Muscle of arm (tissue), 12 donors: ENCODE results near the gene RIN1. TPM values are rescaled to one million over a fixed set of nuclear protein-coding genes. Genes with fewer than 3 reads are reported as not detected.

ENCODE experiments used
- DNase-seq: peaks from one replicate; pipeline ENCODE4 v3.0.0-alpha.2; 2013
- polyA plus RNA-seq, 12 donors: library from polyadenylated mRNA; unstranded; fragments of 120-200 nt; gene quantifications; one replicate each; pipeline ENCODE4 v1.2.1, GENCODE V29; 2013; ENCODE audit not compliant: insufficient read length in 12 of 12

The RIN1 gene
- polyA plus RNA-seq, 12 donors: 4.1 to 11.7 (median 5.9) TPM; not detected in 2

DNA sequence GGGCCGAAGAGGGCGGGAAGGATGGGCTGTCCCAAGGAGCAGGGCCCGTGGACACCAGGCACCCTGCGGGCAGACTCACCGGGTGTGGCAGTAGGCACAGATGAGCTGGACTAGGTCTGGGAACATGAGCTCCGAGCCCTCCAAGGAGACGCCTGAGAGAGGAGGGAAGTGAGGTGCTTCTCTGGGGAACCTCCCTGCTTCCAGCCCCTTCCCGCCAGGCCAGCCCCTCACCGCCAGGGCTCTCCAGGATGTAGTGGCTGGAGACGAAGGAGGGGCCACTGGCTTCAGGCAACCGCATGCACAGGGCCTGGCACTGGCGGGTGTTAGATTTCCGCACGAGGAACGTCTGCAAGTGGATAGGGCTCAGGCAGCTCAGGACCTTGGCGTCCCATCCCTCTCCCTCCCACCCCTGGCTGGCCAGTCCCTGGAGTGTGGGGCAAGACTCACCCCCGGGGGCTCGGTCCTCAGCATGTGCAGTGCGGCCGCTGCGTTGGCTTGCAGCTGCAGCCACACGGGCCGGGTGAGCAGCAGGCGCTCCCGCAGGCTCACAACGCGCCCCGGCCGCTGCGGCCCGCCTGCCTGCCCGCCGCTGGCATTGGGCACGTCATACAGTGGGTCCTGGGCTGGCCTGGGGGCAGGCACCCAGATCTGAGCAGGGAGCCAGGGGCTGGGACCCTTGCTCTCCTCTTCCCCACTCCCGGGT is 552 bp downstream of the RIN1 start:
- DNase-seq: no peak

DNA sequence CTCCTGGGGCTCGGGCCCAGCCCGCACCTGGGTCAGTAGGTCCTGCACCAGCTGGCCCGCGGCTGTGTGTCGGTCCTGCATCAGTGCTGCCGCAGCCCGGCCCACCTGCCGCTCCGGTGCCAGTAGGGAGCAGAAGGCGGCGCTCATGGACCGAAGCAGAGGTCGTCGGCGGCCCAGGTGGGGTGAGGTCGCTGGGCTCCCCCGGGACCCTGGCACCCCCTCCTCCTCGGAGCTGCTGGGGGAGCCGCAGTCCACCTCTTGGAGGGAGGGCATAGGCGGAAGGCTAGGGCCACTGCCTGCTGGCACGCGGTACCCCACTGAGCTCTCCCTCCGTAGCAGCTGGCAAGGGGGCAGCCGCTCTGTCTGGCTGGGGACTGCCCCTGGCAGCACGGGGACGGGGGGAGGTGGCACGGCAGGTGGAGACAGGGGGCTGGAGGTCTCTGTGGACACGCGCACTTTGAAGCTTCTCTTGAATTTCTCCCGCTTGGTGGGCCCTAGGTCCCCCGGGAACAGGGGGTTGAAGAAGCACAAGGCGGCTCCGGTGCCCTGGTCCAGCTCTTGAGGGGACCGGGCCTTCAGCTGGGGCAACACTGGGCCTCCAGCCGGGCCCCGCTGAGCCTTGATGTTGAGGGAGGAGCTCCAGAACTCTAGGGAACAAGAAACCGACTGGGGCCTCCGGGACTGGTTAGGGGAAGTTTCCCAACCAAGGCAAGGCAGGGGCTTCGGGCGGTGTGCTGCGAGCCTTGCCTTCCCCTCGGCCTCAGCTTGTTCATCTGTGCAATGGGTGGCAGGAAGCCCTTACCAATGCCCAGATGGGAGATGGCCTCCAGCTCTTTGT is 1.4 kb downstream of the RIN1 start:
- no peak for DNase-seq

DNA sequence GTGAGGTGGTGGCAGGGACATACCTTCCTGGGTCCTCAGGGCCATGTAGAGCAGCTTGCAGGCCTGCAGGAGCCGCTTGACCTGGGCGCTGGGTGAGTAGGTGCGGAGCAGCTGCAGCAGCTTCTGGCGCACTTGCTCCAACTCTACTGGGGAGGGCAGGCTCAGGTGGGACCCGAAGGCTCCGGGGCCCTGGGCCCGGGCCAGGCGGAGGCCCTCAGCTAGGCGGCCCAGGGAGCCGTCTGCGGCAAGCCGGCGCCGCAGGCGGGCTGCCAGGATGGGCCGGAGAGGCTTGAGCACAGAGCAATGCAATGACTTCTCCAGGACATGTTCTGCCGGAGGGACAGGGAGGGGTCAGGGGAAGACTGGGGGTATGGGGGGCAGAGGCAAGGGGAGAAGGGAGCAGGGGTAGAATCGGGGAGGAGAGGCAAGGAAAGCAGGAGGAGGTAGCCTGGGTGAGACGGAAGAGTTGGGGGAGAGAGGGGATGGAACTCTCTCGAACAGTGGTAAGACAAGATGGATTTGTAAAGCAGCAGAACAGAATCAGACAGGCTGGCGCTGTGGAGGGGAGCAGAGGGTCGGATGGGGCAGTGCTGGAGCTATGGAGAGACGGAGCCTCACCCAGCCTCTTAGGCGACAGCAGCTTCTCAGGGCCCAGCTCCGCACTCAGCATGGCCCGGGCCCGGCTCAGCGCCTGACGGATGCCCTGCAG is 2.2 kb downstream of the RIN1 start:
- no peak for DNase-seq

DNA sequence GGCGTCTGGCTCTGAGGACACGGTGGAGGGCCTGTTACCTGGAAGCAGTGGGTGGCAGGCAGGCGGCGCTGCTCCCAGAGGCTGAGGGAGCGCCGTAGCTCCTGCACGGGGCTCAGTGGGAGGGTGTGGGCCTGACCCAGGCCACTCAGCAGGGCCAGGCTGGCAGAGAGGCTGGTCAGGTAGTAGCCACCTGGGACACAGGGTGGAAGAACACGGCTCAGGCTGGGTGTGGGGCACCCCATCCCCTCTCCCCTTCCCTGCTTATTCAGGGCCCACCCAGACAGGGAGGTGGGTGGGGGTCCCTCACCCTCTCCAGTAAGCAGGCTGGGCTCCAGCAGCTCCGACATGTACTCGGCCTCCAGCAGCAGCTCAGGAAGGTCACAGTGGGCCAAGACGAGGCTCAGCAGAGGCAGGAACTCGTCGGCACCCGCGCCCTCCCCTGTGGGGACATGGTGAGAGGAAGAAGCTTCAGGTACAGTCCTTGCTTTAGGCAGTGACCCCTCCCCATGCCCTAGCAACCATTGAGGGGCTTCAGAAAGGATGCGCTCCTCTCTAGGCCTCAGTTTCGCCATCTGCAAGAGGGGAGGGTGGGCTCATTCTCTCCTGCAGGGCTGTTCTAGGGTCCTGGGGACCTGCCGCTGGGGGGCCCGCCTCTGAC is 2.9 kb downstream of the RIN1 start:
- no peak for DNase-seq

DNA sequence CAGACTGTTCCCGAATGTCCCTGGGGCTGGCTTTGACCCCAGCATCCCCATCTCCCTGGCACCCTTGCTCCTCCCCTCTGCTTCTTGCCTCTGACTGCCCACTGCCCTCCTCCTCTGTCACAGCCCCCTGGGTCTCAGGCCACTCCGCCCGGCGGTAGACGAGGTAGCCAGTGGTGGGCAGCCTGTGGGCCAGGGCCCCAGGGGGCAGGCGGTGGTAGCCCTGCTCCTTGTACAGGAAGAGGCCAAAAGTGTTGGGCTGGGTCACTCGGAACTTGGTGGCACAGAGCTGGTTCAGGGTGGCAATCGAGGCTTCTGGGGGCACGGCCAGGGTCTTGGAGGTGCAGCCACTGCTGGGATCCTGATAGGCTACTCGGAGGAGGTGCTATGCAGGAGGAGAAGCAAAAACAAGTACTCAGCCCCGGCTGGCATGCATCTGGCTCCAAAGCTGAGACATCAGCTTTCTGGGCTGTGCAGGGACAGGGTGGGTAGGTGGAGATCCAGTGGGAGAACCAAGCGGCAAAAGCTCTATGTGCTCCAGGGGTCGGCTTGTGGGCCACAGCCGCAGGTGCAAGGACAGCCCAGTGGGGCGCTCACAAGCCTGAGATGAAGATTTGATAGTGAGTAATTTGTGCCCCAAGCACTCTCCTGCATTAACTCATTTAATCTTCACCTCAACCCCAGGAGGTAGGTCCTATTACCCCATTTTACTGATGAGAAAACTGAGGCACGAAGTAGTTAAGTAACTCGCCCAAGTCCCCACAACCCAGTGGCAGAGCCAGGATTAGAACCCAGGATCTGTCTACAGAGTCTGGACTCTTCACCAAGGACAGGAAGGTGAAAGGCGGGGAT is 3.6 kb downstream of the RIN1 start:
- DNase-seq: no peak

DNA sequence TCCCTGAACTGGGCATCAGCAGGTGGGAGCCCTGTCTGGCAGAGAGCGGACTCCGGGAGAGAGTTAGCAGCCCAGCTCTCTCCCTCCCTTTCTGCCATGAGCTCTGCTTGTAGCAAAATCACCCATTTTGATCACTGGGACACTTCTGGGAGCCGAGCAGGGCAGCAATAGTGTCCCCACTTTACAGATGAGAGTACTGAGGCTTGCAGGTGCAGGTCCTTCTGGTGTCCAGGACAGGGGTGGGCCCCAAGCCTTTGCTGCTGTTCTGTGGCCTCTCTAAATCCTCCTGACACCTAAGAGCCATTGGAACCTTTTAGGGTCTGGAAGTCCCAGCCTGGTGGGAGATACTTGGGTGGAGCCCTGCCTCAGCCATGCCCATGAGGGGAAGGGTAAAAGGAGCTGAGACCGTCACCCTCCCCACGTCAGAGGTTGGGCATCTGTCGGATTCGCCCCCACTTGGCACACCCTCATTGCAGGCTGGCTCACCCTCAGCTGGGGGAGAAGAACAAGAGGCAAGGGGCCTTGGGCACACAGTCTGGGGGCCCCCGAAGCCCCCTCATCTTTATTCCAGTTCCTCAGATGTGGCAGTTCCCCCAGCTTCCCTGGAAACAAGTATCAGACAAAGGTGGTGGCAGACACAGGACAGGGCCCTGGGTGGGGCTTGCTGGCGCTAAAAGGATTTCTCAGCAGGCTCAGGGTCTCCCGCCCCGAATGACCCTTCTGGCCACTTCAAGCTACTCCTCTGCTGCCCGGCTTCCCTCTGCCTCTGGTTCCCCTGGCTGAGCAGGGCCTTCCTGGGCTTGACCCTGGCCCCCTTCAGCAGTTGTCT is 4.5 kb downstream of the RIN1 start:
- no peak for DNase-seq

DNA sequence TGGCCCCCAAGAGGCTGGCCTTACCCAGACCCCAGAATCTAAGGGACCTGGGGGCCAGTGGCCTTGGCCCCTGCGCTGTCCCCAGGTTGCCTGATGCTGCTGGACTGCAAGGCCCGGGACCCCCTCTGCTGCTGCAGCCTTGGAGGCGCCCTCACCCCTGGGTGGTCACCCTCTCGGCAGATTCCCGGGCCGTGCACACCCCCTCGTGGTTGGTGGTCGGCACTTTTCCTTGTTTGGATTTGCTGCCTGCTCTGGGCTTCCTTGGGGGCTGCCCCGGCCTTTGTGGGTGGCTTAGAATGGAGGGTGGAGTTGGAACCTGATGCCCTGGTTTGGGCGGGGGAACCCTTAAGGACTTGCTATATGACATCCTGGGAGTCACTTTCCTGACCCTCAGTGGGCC is 5.3 kb downstream of the RIN1 start:
- DNase-seq: no peak

DNA sequence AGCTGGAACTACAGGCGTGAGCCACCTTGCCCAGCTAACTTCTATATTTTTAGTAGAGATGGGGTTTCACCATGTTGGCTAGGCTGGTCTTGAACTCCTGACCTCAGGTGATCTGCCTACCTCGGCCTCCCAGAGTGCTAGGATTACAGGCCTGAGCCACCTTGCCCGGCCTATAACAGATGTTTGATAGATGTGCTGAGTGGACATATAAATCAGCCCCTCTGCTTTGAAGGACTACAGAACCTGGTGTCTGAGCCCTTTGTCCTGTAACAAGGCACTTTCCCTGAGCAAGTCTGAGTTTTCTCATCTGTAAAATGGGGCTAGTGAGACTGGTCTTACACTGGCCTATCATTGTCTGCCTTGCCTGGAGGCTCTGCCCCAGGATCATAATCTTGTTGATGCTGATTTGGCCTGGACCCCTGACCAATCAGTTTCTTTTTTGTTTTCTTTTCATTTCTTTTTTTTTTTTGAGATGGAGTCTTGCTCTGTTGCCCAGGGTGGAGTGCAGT is 7.0 kb downstream of the RIN1 start:
- no peak for DNase-seq

DNA sequence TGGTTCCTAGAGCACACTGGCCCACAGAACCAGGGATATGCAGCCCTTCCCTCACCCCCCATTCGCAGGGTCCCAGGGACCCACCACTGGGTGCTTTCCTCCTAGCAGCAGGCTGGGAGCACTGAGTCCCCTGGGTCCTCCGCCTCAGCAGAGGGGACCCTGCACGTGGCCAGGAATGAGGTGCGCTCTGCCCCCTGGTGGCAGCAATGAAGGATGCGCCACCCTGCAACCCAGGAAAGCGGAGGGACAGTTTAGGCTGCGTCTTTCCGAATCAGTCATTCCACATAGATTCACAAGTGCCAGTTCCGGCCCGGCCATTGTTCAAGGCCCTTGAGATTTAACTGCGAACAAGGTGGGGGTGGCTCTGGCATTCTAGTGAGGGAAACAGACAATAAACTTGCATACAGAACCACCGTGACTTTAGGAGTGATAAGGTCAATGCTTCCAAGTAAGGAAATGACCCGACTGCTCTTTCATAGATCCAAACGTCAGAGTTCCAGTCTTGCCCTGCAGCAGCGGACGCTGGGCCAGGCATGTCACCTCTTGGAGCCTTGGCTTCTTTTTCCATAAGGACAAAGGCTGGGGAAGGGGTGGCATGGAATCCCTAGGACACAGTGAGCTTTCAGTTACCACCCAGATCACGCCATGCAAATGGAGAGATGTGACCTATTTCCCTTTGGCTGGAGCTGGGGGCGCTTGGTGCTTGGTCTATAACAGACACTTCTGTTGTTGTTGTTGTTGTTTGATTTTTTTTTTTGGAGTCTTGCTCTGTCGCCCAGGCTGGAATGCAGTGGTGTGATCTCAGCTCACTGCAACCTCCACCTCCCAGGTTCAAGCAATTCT is 7.7 kb downstream of the RIN1 start:
- peak; percentile 85 for DNase-seq

DNA sequence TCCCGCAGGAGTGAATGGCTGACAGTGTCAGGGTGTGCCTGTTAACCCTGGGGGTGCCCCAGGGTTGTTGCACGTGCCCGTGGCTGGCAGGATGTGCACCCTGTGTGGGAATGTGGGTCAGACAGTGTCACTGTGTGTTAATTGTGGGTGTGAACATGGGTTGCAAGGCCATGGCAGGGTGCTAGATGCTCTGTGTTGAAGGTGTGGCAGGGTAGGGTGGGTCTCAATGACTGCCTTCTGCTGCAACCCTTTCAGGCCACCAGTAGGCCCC is 8.3 kb downstream of the RIN1 start:
- no peak for DNase-seq

DNA sequence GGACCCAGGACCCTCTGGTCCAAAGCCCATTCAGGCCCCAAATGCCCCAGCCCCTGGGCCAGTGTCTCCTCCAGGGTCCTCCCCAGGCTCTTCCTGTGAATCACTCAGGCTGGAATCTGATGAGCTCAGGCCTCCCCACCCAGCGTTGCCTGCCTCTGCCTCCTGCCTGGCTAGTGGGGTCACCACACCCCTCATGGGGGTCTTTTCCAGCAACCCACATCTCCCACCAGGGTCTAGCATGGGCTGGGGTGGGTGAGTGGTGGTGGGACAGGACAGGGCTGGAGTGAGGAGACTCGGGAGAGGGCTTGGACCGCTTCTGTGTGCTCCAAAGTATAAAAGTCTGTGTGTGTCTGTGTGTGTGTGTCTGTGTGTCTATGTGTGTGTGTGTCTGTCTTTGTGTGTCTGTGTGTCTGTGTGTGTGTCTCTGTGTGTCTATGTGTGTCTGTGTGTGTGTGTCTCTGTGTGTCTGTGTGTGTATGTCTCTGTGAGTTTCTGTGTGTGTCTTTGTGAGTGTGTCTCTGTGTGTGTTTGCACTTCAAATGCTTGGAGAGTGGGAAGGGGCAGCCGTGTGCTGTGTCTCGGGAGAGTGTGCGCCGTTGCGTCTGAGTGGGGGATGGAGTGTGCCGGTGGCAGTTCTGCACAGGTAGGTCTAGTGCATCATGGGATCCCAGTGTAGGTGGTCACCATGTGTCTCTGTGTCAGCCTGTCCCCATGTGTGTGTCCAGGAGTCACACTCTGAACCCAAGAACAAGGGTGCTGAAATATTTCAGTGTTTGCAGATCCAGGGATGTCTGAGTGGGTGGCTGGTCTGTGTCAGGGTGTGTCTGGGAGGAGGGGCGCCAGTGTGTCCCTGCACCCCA is 8.8 kb downstream of the RIN1 start:
- no peak for DNase-seq

DNA sequence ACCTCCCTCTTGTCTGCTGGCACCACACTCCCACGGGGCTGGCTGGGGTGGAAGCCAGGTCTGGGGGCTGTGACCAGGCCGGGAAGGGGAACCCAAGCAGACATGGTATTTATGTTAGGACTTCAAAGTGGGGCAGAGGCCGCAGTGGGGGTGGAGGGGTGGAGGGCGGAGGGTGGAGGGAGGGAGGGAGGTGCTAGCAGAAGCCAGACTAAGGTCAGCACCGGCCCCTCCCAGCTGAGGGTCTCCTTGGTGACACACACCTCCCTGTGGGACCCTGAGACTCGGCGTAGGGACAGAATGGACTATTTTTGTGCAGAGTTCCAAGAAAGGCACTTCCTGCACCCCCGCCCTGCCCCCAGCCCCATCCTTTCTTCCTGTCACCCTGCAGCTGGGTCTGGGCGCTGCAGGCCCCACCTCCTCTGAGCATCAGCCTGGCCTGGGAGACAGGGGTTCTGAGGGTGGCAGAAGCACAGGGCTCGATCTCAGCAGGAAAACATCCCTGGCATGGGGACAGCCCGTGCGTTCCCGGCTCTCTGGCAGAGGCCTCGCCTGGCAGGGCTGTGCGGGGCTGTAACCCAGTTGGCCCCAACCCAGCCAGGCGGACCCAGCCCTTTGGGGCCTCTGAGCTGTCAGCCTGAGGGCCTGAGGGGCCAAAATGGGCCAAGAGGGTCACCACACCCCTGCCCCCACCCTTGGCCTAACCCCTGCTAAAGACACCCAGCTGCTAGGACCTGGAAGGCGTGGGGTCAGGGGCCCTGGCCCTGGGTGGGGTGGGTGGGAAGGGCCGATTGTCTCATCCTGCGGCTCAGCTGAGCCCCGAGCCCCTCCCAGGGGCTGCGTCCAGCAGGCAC is 9.7 kb downstream of the RIN1 start:
- no peak for DNase-seq

DNA sequence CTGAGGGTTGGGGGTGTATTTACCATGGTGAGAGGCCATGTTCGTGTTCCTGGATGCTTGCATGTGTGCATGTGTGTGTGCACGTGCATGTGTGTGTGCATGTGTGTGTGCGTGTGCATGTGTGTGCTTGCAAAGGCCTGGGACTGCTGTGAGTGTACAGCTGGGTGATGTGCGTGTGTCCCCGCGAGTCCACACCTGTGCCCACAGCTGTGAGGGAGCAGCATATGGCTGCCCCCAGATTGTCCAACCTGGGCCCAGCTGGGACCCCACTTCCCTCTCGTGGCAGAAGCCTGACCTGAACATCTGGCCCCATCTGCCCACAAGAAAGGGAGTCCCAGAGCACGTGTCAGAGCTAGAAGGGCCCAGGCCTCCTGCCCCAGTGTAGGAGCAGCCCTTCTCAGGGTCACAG is 11.0 kb downstream of the RIN1 start:
- DNase-seq: no peak

DNA sequence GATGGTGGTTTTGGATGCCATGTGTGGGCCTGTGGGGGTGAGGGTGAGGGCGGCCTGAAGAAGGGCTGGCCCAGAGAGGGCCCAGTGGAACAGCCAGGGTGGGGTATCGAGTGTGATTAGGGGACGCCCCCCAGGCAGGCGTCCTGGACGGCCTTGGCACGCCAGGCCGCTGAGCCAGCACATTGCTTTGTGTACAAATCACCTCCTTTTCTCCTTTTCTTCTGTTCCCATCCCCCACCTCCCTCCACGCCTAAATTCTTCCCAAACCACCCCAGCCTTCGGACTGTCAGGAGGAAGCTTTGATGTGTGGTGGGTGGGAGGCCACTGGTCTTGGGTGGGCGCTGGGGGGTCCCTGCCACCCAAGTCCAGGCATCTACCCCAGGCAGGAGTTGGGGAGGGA is 11.6 kb downstream of the RIN1 start:
- DNase-seq: no peak

DNA sequence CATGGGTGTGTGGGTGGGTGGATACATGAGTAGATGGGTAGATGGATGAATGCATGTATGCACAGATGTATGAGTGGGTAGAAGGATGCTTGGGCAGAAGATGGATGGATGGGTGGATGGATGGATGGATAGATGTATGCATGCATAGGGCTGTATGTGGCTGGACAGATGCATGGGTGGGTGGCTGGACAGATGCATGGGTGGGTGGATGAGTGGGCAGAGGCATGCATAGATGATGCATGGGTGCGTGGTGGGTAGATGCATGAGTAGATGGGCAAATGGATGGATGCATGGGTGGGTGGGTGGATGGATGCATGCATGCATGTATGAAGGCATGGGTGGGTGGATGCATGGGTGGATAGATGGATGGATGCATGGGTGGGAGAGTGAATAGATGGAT is 12.6 kb downstream of the RIN1 start:
- no peak for DNase-seq

DNA sequence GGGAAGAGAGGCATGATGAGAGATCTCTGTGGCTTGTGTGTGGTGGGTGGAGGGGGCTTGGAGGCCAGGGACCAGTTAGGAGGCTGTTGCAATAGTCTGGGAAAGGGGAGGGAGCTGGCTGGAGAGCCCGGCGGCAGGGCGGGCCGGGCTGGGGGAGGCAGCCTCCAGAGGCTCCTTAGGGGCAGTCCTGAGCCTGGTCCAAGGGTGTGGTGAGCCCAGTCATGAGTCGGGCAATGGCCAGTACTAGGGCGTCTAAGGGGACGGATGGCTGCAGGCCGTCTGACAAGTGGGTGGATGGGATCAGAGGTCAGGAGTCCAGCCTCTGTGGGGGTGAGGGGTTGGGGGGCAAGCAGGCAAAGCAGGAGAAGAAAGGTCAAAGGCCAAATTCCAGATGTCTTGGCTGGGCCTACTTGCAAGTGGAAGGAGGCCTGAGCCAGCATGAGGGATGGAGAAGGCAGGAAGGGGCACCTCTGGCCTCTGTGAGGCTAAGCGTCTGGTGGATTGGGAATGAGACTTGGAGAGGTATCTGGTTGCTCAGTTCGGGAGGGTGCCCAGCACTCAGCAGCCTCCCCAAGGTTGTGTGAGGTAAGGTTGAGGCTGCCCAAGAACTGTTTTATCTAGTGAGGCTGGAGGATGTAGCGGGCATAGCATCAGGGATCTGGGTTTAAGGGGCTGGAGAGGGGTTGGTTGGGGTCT is 13.4 kb downstream of the RIN1 start:
- DNase-seq: no peak

DNA sequence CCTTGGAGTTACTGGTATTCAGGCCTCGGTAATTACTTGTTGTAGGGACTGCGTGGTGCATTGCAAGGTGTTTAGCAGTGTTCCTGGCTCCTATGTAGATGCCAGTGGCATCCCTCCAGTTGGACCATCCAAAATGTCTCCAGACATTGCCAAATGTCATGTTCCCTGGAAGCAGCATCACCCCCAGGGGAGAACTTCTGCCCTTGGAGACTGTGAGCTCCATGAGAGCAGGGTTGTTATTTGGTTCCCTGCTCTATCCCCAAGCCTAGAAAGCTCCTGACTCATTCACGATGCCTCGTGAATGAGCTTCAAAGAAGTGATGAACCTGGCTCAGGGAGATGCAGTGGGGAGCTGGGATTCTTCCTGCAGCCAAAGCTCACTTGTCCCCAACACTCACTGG is 14.6 kb downstream of the RIN1 start:
- no peak for DNase-seq
